SU-DHL-6 (cell line): ENCODE data around the gene GPC1.

ENCODE experiments used
- H2AFZ ChIP-seq: fragments of 200-600 bp; sonication (generic); 2 replicates; pipeline ENCODE4 v1.6.1; 2014; ENCODE audit warnings: low read depth, mild to moderate bottlenecking, moderate library complexity, mixed read lengths, antibody characterized with exemption, low read length; ENCODE audit not compliant: severe bottlenecking
- H3F3A ChIP-seq: fragments of 200-600 bp; shearing (Covaris generic); 2 replicates; pipeline ENCODE4 v1.6.0; 2016; ENCODE audit warnings: antibody characterized with exemption, mild to moderate bottlenecking; ENCODE audit not compliant: insufficient read depth
- H3K27ac ChIP-seq: fragments of 200-600 bp; sonication (generic); 2 replicates; pipeline ENCODE4 v1.5.1; 2016; ENCODE audit warnings: low read depth, mild to moderate bottlenecking, low read length, moderate library complexity, mixed read lengths
- H3K27me3 ChIP-seq: fragments of 200-600 bp; sonication (generic), shearing (Covaris generic); 2 replicates; pipeline ENCODE4 v1.6.0; 2014; ENCODE audit warnings: mild to moderate bottlenecking, low read length
- H3K36me3 ChIP-seq: fragments of 200-600 bp; sonication (generic); 2 replicates; pipeline ENCODE4 v1.6.1; 2014; ENCODE audit warnings: mild to moderate bottlenecking, low read length, mixed read lengths
- H3K4me2 ChIP-seq: fragments of 300-600, 200-600 bp; shearing (Covaris generic), sonication (generic); 2 replicates; pipeline ENCODE4 v1.6.0; 2014; ENCODE audit warnings: low read length, low read depth, mild to moderate bottlenecking; ENCODE audit not compliant: poor library complexity, severe bottlenecking
- H3K4me3 ChIP-seq: fragments of 200-600 bp; sonication (generic); 2 replicates; pipeline ENCODE4 v1.5.1; 2014; ENCODE audit warnings: antibody characterized with exemption, low read length, mild to moderate bottlenecking, mixed read lengths; ENCODE audit not compliant: insufficient read depth, poor library complexity, severe bottlenecking
- H3K79me2 ChIP-seq: fragments of 200-600 bp; sonication (generic); 2 replicates; pipeline ENCODE4 v1.6.1; 2014; ENCODE audit warnings: mild to moderate bottlenecking, low read length, moderate library complexity; ENCODE audit not compliant: insufficient read depth
- H3K9ac ChIP-seq: fragments of 200-600 bp; sonication (generic); 2 replicates; pipeline ENCODE4 v1.7.0; 2014; ENCODE audit warnings: mild to moderate bottlenecking, low read length
- H3K9me2 ChIP-seq: fragments of 200-600 bp; sonication (generic); replicated peaks from 2 replicates; pipeline ENCODE4 v1.6.1; 2014; ENCODE audit warnings: low read length; ENCODE audit not compliant: insufficient read depth
- H3K9me3 ChIP-seq: fragments of 200-600 bp; sonication (generic); 2 replicates; pipeline ENCODE4 v1.6.1; 2014; ENCODE audit warnings: low read length, mixed read lengths; ENCODE audit not compliant: insufficient read depth
- H4K20me1 ChIP-seq: fragments of 200-600 bp; sonication (generic); 2 replicates; pipeline ENCODE4 v1.6.1; 2014; ENCODE audit warnings: low read depth, mild to moderate bottlenecking, antibody characterized with exemption, low read length, moderate library complexity, mixed read lengths
- CTCF ChIP-seq: fragments of 200-600 bp; sonication (generic); IDR thresholded peaks from one replicate; pipeline ENCODE4 v1.5.1; 2017; ENCODE audit warnings: antibody characterized with exemption, mild to moderate bottlenecking, low read length, moderate library complexity; ENCODE audit not compliant: insufficient read depth, poor library complexity, severe bottlenecking
- EZH2phosphoT487 ChIP-seq: fragments of 200-600 bp; sonication (generic), shearing (Covaris generic); conservative IDR thresholded peaks from 2 replicates; pipeline ENCODE4 v1.6.1; 2018; ENCODE audit warnings: mild to moderate bottlenecking, antibody characterized with exemption, low read length, moderate library complexity, mixed read lengths

The GPC1 gene

GRCh38 chr2:240511351-240512108 is 76.1 kb downstream of the GPC1 start:
- no peaks in the 10 kb centered on the region for H4K20me1 ChIP-seq
- H3F3A ChIP-seq, result no peaks in the 10 kb centered on the region
- H3K27me3 ChIP-seq, result no peaks in the 10 kb centered on the region
- TF ChIP-seq EZH2phosphoT487 (no peak), CTCF (no peak)
- no peak overlapping the region for H3K27ac ChIP-seq
- no peaks in the 10 kb centered on the region for H3K79me2 ChIP-seq
- no peaks in the 10 kb centered on the region for H3K9me2 ChIP-seq
- H3K4me2 ChIP-seq, result no peak overlapping the region
- no peak overlapping the region for H3K9ac ChIP-seq
- H3K4me3 ChIP-seq, result no peak overlapping the region
- no peaks in the 10 kb centered on the region for H3K9me3 ChIP-seq
- no peak overlapping the region for H2AFZ ChIP-seq
- no peaks in the 10 kb centered on the region for H3K36me3 ChIP-seq

- H3K4me3 ChIP-seq, result no peak overlapping the region
- H2AFZ ChIP-seq, result no peak overlapping the region
- no peaks in the 10 kb centered on the region for H3K79me2 ChIP-seq
- H3K27ac ChIP-seq, result no peak overlapping the region
- H3K4me2 ChIP-seq, result no peak overlapping the region
- H3K9me3 ChIP-seq, result no peaks in the 10 kb centered on the region
- H4K20me1 ChIP-seq, result no peaks in the 10 kb centered on the region
- H3F3A ChIP-seq, result no peaks in the 10 kb centered on the region
- H3K36me3 ChIP-seq, result no peaks in the 10 kb centered on the region
- H3K27me3 ChIP-seq, result no peaks in the 10 kb centered on the region
- H3K9me2 ChIP-seq, result no peaks in the 10 kb centered on the region
- TF ChIP-seq EZH2phosphoT487, result no peak
- no peak for TF ChIP-seq CTCF
- no peak overlapping the region for H3K9ac ChIP-seq
Measured at GRCh38 chr2:240512109-240512485, 76.6 kb downstream of the GPC1 start.

GRCh38 chr2:240512666-240513535 is 77.4 kb downstream of the GPC1 start:
- TF ChIP-seq EZH2phosphoT487, result no peak
- TF ChIP-seq CTCF, result no peak
- Histone ChIP-seq H3F3A (no peaks in the 10 kb centered on the region), H4K20me1 (no peaks in the 10 kb centered on the region), H3K4me3 (no peak overlapping the region), H3K9ac (no peak overlapping the region), H3K9me3 (no peaks in the 10 kb centered on the region), H3K79me2 (no peaks in the 10 kb centered on the region), H3K4me2 (no peak overlapping the region), H3K36me3 (no peaks in the 10 kb centered on the region), H3K9me2 (no peaks in the 10 kb centered on the region), H3K27ac (no peak overlapping the region), H2AFZ (no peak overlapping the region), H3K27me3 (no peaks in the 10 kb centered on the region)
